SK-N-SH (cell line): ENCODE results near the gene PRR35.

Source experiments
- JUND ChIP-seq: IDR thresholded peaks from 2 replicates; pipeline ENCODE4 v1.4.0; 2012
- MAX ChIP-seq: IDR thresholded peaks from 2 replicates; pipeline ENCODE4 v1.4.0; 2012; ENCODE audit warnings: low read depth
- SMC3 ChIP-seq: IDR thresholded peaks from 2 replicates; pipeline ENCODE4 v1.6.1; 2012; ENCODE audit warnings: low read depth, low read length, improper control_type of control experiment
- TAF1 ChIP-seq: IDR thresholded peaks from 2 replicates; pipeline ENCODE4 v1.6.1; 2012; ENCODE audit warnings: low read depth, mild to moderate bottlenecking, low read length, moderate library complexity, borderline replicate concordance

GRCh38 chr16:600781-601180 lies 40.6 kb downstream of the PRR35 start:
- TF ChIP-seq TAF1 (no peak), JUND (no peak), MAX (no peak), SMC3 (peak; percentile 26; the same call in 1 of the 2 replicates)
